ENCODE results near the gene DPYD. TPM values are rescaled to one million over a fixed set of nuclear protein-coding genes. Genes with fewer than 3 reads are reported as not detected.

Gene DPYD
- total RNA-seq, 1 donor from 2014 or later: 9.2 TPM

DNA sequence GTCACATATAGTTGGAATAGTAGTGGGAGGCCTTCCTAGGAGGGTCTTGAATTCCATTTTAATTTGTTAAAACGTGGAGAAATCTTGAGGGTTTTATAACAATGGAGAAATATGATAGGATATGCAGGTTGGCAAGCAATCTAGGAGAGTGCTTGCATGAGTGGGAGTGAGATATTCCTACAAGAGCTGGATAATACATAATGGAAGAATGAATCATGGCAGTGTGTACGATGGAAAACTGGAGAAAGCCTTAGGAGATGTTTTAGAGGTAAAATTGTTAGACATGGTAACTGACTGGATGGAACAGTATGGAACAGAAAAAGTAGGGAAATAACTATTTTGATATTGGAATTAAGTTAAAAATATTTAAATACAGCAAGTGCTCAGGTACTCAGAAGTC lies 846.9 kb downstream of the DPYD start:
- TF ChIP-seq, protein P1, sequence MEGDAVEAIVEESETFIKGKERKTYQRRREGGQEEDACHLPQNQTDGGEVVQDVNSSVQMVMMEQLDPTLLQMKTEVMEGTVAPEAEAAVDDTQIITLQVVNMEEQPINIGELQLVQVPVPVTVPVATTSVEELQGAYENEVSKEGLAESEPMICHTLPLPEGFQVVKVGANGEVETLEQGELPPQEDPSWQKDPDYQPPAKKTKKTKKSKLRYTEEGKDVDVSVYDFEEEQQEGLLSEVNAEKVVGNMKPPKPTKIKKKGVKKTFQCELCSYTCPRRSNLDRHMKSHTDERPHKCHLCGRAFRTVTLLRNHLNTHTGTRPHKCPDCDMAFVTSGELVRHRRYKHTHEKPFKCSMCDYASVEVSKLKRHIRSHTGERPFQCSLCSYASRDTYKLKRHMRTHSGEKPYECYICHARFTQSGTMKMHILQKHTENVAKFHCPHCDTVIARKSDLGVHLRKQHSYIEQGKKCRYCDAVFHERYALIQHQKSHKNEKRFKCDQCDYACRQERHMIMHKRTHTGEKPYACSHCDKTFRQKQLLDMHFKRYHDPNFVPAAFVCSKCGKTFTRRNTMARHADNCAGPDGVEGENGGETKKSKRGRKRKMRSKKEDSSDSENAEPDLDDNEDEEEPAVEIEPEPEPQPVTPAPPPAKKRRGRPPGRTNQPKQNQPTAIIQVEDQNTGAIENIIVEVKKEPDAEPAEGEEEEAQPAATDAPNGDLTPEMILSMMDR (IDR thresholded peaks at IDR 0.05; ENCODE audit: borderline replicate concordance): no peak
- Histone ChIP-seq H3K4me3 (no peak overlapping the region), H3K36me3 (peaks cover 22% of the 10 kb centered on the region), H3K27ac (replicated peaks) (no peak overlapping the region), H3K4me1 (no peaks in the 10 kb centered on the region), H3K9me3 (replicated peaks) (no peaks in the 10 kb centered on the region), H3K27me3 (ENCODE audit: low read depth) (no peaks in the 10 kb centered on the region)
- DNase-seq: no peak
- intact Hi-C loops (cut with micrococcal nuclease): no loop called here

DNA sequence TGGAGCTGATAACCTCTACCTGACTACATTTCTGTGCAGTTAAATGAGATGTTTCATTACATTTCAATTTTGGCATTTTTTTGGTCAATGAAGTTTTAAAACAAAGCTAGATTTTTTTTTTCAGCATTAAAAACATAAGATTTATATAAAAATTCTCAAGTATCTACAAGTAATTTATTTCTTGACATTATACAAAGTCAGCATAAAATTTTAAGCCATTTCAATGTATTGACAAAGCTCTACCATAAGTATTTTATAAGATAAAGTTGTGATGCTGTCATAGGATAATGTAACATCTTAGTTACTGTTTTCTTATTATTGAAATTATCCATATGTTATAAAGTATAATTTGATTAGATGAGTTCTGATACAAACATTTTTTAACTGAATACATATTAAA lies 847.7 kb downstream of the DPYD start:
- intact Hi-C loops (cut with micrococcal nuclease): no loop called here
- Histone ChIP-seq H3K36me3 (peaks cover 20% of the 10 kb centered on the region), H3K27ac (replicated peaks) (no peak overlapping the region), H3K4me3 (no peak overlapping the region), H3K27me3 (ENCODE audit: low read depth) (no peaks in the 10 kb centered on the region), H3K4me1 (no peaks in the 10 kb centered on the region), H3K9me3 (replicated peaks) (no peaks in the 10 kb centered on the region)
- TF ChIP-seq, protein P1 (IDR thresholded peaks at IDR 0.05; ENCODE audit: borderline replicate concordance): no peak
- DNase-seq: no peak

DNA sequence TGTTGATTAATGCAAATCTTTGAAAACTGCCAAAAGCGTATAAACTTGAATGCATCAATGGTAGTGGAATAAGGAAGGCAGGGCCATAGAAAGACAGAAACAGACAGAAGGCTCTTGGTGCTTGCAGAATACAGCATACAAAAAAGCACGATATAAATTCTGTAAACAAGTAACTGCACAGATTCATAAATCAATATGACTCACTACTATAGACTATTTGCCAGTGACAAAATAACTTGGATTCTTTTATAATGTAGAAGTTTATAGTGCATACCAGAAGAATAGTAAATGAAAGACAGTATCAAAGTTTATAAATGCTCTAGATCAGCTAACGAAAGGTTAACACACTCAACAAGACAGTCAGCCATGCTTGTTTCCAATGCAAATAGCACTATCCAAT lies 849.7 kb downstream of the DPYD start:
- Histone ChIP-seq H3K4me3 (no peak overlapping the region), H3K4me1 (no peaks in the 10 kb centered on the region), H3K27me3 (ENCODE audit: low read depth) (no peaks in the 10 kb centered on the region), H3K9me3 (replicated peaks) (peaks cover 9% of the 10 kb centered on the region), H3K36me3 (peaks cover 16% of the 10 kb centered on the region), H3K27ac (replicated peaks) (no peak overlapping the region)
- no peak for DNase-seq
- TF ChIP-seq, protein P1 (IDR thresholded peaks at IDR 0.05; ENCODE audit: borderline replicate concordance): no peak
- intact Hi-C loops (cut with micrococcal nuclease): no loop called here

DNA sequence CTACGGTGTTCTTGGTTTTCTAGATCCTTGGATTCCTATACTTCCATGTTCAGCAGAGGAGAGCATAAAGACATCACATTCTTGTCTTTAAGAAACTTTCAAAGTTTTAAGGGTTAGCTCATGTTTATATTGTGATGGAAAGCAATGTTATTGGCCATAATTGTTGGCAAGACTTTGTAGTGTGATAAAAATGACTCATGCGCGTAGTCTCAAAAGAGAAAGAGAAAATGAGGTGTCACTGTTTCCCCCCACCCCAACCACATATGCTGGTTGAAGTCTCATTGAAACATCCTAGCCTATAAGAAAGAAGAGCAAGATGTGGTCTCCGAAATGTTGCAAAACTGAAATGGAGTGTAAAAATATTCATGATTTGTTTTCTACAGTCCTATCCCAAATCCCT lies 850.5 kb downstream of the DPYD start:
- Histone ChIP-seq H3K27ac (replicated peaks) (no peak overlapping the region), H3K27me3 (ENCODE audit: low read depth) (no peaks in the 10 kb centered on the region), H3K9me3 (replicated peaks) (peaks cover 16% of the 10 kb centered on the region), H3K4me1 (no peaks in the 10 kb centered on the region), H3K4me3 (no peak overlapping the region), H3K36me3 (peaks cover 8% of the 10 kb centered on the region)
- DNase-seq: no peak
- TF ChIP-seq, protein P1 (IDR thresholded peaks at IDR 0.05; ENCODE audit: borderline replicate concordance): no peak
- intact Hi-C loops (cut with micrococcal nuclease): no loop called here

DNA sequence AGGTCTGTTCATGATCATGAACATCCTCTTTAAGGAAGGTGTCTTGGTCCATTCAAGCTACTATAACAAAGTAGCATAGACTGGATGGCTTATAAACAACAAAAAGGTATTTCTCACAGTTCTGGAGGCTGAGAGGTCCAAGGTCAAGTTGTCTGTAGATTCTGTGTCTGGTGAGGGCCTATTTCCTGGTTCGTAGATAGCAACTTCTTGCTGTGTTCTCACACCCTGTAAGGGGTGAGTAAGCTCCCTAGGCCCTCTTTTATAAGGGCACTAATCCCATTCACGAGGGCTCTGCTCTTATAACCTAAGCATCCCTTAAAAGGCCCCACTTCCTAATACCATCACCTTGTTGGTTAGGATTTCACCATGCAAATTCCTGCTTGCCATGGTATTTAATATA lies 851.5 kb downstream of the DPYD start:
- H3K27me3 ChIP-seq (ENCODE audit: low read depth): no peaks in the 10 kb centered on the region
- intact Hi-C loops (cut with micrococcal nuclease): no loop called here
- no peaks in the 10 kb centered on the region for H3K4me1 ChIP-seq

More for the DNA sequence above, 851.5 kb downstream of the DPYD start:
- peaks cover 16% of the 10 kb centered on the region for H3K9me3 ChIP-seq (replicated peaks)
- no peak for DNase-seq
- H3K27ac ChIP-seq (replicated peaks): no peak overlapping the region
- peaks cover 1% of the 10 kb centered on the region for H3K36me3 ChIP-seq
- TF ChIP-seq, protein P1 (IDR thresholded peaks at IDR 0.05; ENCODE audit: borderline replicate concordance): no peak
- no peak overlapping the region for H3K4me3 ChIP-seq
